ENCODE data around the gene LIPC.

The LIPC gene

DNA sequence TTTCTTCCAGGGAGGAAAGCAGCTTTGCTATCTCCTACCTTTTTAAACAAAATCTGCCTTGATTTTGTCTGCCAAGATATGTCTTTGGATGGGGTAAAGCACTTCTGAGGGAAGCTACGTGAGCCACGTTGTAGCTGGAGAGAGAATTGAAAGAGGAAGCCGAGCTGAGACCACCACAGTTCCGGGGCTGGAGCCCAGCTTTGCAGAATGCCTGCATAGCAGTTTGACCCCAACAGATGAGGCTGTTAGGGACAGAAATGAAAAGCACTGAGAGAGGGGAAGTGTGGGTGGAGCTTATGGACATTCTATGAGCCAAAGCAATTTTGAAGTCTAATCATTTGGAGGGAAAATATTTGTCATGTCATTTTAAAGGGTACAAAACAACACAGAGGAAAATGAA lies 45.4 kb downstream of the LIPC start:
- TF ChIP-seq, protein P1, sequence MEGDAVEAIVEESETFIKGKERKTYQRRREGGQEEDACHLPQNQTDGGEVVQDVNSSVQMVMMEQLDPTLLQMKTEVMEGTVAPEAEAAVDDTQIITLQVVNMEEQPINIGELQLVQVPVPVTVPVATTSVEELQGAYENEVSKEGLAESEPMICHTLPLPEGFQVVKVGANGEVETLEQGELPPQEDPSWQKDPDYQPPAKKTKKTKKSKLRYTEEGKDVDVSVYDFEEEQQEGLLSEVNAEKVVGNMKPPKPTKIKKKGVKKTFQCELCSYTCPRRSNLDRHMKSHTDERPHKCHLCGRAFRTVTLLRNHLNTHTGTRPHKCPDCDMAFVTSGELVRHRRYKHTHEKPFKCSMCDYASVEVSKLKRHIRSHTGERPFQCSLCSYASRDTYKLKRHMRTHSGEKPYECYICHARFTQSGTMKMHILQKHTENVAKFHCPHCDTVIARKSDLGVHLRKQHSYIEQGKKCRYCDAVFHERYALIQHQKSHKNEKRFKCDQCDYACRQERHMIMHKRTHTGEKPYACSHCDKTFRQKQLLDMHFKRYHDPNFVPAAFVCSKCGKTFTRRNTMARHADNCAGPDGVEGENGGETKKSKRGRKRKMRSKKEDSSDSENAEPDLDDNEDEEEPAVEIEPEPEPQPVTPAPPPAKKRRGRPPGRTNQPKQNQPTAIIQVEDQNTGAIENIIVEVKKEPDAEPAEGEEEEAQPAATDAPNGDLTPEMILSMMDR (IDR thresholded peaks at IDR 0.05): no peak
- TF ChIP-seq ZFX (IDR thresholded peaks at IDR 0.05; ENCODE audit: borderline replicate concordance): no peak
- H3K27ac ChIP-seq: no peak overlapping the region

DNA sequence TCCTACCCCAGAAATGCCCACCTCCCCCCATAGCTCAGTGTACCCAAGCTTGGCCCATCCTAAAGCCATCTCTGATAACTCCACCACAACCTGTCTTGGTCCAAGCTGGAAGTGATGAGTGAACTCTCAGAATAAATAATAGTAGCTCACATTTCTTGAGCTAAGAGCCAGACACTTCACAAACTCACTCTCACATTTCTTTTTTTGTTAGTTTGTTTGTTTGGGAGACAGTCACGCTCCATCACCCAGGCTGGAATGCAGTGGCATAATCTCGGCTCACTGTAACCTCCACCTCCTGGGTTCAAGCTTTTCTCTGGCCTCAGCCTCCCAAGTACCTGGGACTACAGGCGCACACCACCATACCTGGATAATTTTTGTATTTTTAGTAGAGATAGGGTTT lies 46.2 kb downstream of the LIPC start:
- H3K27ac ChIP-seq: no peak overlapping the region
- no peak for TF ChIP-seq ZFX (IDR thresholded peaks at IDR 0.05; ENCODE audit: borderline replicate concordance)
- TF ChIP-seq, protein P1 (IDR thresholded peaks at IDR 0.05): no peak

DNA sequence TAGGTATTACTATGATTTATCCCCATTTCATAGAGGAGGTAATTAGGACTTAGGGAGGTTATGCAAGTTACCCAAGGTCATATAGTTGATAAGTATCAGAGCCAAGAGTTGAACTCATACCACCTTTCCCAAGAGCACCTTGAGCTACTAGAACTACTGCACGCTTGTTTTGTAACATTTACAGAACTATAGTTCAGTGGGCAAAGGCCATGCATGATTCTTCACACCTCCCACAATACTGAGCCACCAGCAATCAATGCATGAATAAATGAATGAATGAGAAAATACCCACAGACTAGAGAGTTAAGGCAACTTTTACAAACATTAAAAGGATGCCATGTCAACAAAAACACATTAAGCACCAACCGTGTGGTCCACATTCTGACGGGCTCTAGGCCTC lies 46.8 kb downstream of the LIPC start:
- H3K27ac ChIP-seq: no peak overlapping the region
- no peak for TF ChIP-seq ZFX (IDR thresholded peaks at IDR 0.05; ENCODE audit: borderline replicate concordance)
- TF ChIP-seq, protein P1 (IDR thresholded peaks at IDR 0.05): no peak

DNA sequence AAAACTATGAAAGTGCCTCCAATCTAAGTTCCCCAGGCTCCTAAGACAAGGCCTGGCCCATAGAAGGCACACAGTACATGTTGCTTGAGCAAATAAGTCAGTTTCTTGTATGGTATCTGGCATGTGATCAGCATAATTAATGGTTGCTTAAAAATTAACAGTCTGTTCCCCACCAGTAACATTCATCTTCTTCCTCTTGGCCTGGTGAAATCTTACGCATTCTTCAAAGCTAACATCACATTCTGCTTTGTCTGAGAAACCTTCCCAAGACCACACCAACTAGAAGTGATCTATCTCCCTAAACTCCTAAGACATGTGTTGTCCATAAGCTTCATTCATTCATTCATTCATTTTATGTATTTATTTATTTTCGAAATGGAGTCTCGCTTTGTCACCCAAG lies 48.1 kb downstream of the LIPC start:
- TF ChIP-seq ZFX (IDR thresholded peaks at IDR 0.05; ENCODE audit: borderline replicate concordance): no peak
- TF ChIP-seq, protein P1 (IDR thresholded peaks at IDR 0.05): no peak
- H3K27ac ChIP-seq: no peak overlapping the region

DNA sequence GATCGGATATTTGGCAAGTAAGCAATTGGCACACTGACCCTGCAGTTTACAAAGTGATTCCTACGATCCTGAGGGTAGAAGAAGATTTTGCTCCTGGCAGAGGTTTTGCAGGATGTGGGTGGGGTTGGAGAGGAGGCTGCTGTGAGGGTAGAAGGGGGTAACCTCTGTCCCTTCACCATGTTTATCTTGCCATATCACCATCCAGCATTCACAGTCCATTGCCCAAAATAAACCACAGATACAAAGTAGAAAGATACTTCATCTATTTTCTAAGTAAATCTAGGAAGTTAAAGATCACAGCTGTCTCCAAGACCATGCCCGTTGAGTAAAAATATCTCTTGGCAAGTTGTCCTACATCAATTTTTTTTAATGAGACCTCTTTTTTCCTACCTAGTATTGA lies 51.6 kb downstream of the LIPC start:
- TF ChIP-seq ZFX (IDR thresholded peaks at IDR 0.05; ENCODE audit: borderline replicate concordance): no peak
- TF ChIP-seq, protein P1 (IDR thresholded peaks at IDR 0.05): no peak
- no peak overlapping the region for H3K27ac ChIP-seq

DNA sequence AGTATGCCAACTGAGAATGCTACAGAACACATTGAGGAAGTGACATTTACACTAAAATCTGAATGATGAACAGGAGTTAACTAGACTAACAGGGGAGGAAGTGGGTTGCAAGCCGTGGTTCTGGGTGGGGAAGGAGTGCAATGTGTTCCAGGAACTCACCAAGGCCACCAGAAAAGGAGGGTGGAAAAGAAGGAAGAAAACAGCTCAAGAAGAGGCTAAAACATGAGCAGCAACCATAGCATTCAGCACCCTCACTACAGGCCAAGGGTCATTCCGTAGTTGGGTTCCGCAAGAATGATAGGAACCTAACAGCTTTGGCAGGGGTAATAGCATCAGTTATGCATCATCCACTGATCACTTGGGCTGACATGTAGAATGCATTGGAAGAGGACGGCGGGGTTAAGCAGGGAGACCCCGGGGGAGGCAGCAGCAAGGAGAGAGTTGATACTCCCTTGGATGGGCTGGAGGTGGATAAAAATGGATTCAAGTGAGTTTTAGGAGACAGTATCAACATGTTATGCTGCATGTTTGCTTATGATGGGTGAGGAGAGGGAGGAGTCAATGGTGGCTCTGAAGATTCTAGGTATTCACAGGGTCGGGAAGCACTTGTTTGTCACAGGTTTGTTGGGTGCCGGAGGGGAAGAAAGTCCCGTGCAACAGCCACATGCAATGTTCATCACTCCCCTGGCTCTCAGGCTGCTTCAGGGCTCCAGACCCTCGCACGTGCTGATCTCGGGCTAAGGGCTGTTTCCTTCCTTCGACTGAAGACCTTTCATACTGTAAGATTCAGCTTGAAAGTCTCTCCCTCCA lies 53.2 kb downstream of the LIPC start:
- TF ChIP-seq, protein P1 (IDR thresholded peaks at IDR 0.05): no peak
- no peak for TF ChIP-seq ZFX (IDR thresholded peaks at IDR 0.05; ENCODE audit: borderline replicate concordance)
- no peak overlapping the region for H3K27ac ChIP-seq

DNA sequence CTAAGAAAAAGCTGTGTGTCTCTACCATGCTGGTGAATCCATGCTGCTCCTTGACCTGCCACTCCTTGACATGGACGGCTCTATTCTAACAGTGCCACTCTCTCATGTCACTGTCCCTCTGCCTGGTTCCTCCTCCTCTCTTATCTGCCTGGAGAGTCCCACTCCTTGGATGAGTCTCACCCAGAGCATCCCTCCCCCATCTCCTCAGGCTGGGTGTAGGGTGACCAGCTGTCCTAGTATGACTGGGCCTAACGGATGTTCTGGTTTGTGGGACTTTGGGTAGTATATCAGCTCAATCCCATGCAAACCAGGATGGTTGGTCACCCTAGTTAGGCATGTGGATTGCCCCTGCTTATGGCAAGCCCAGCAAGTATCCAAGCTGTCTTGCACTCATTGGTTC lies 54.3 kb downstream of the LIPC start:
- no peak for TF ChIP-seq ZFX (IDR thresholded peaks at IDR 0.05; ENCODE audit: borderline replicate concordance)
- TF ChIP-seq, protein P1 (IDR thresholded peaks at IDR 0.05): no peak
- no peak overlapping the region for H3K27ac ChIP-seq
